22Rv1 (cell line): ENCODE measurements around the gene CIB4.

ENCODE experiments used
- ZFX ChIP-seq: fragments of 450-650 bp; IDR thresholded peaks from 2 replicates; pipeline ENCODE4 v1.6.1; 2017; ENCODE audit warnings: antibody characterized with exemption, borderline replicate concordance
- TF ChIP-seq, protein P1 (sequence below): fragments of 450-650 bp; IDR thresholded peaks from 2 replicates; pipeline ENCODE4 v1.5.1; 2017; ENCODE audit warnings: mild to moderate bottlenecking

DNA sequence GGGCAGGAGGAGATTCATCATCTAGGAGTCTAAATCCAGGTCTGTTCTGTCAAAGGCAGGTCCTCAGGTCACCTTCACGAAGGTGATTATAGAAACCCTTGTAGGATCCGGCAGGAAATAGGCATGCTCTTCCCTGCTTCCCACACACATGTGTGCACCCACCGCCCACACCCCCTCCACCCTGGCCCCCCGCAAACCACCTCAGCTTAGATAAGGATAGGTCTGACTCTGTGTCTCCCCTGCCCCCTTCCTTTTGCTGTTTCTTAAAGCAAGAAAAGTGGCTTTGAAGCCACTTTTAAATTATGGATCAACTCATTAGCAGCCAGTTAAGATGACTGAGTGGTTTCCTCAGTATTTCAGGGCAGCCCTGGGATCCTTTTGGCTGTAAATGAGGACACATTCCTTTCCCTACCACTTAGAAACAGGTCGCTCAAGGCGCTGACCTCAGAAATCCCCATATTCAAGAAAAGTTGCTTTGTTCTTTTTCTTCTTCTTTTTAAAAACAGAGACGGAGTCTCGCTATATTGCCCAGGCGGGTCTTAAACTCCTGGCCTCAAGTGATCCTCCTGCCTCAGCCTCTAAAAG is 14.5 kb upstream of the CIB4 start:
- TF ChIP-seq, protein P1, sequence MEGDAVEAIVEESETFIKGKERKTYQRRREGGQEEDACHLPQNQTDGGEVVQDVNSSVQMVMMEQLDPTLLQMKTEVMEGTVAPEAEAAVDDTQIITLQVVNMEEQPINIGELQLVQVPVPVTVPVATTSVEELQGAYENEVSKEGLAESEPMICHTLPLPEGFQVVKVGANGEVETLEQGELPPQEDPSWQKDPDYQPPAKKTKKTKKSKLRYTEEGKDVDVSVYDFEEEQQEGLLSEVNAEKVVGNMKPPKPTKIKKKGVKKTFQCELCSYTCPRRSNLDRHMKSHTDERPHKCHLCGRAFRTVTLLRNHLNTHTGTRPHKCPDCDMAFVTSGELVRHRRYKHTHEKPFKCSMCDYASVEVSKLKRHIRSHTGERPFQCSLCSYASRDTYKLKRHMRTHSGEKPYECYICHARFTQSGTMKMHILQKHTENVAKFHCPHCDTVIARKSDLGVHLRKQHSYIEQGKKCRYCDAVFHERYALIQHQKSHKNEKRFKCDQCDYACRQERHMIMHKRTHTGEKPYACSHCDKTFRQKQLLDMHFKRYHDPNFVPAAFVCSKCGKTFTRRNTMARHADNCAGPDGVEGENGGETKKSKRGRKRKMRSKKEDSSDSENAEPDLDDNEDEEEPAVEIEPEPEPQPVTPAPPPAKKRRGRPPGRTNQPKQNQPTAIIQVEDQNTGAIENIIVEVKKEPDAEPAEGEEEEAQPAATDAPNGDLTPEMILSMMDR = no peak
- TF ChIP-seq ZFX = no peak
